ENCODE data around the gene RASA1. TPM values are rescaled to one million over a fixed set of nuclear protein-coding genes. Genes with fewer than 3 reads are reported as not detected.

RASA1 gene
- total RNA-seq, 1 experiment from 2014 or later: 29.6 TPM

DNA sequence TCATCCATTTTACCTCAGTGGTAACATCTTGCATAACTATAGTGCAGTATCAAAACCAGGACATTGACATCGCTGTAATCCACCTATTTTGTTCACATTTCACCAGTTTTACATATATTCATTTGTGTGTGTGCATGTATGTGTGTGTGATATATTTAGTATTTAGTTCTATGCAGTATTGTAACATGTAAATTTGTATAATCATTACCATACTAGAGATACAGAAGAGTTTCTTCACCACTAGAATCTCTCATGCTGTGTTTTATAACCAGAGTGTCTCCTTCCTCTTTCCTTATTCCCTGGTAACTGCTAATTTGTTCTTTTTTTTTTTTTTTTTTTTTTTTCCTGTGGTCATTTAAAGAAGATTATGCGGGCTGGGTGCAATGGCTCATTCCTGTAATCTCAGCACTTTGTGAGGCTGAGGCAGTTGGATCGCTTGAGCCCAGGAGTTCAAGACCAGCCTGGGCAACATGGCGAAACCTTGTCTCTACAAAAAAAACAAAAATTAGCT, 11.0 kb downstream of the RASA1 start:
- H2AK5ac ChIP-seq (ENCODE audit: insufficient read length, low read length): no peak overlapping the region
- no peak overlapping the region for H2AFZ ChIP-seq (ENCODE audit: low read length)
- H3K4me1 ChIP-seq (ENCODE audit: insufficient read depth, low read length): no peaks in the 10 kb centered on the region
- TF ChIP-seq CTCF (conservative IDR thresholded peaks at IDR 0.05): no peak
- Mint-ChIP-seq H3K9me3 (no peaks in the 10 kb centered on the region), H3K36me3 (ENCODE audit: insufficient read depth in 1 of 3, low read depth in 3 of 3) (peaks cover 15 to 37% (median 24%) of the 10 kb centered on the region in 3 experiments), H3K4me3 (no peak overlapping the region), H3K4me1 (peaks cover 3 to 5% of the 10 kb centered on the region in 2 experiments; a peak in 1 of 4 replicates), H3K27ac (no peak overlapping the region), H3K27me3 (ENCODE audit: low read depth) (no peaks in the 10 kb centered on the region)
- H3K18ac ChIP-seq (ENCODE audit: insufficient read length, low read depth, low read length): no peak overlapping the region
- no peaks in the 10 kb centered on the region for H3K23me2 ChIP-seq (ENCODE audit: insufficient read length, low read depth, low read length, poor library complexity, severe bottlenecking)
- H3K79me2 ChIP-seq (ENCODE audit: insufficient read depth, low read length): peaks cover 12% of the 10 kb centered on the region; the same call in 1 of the 2 replicates
- WGBS (ENCODE audit: extremely low coverage, insufficient read length, low lambda C conversion rate): no CpG with 5 or more reads among the region's 4 CpGs
- no peak overlapping the region for H3K4ac ChIP-seq (ENCODE audit: low read depth, low read length)
- no peak overlapping the region for H3K14ac ChIP-seq (ENCODE audit: insufficient read depth, low read length)
- H3K27me3 ChIP-seq (ENCODE audit: insufficient read depth, low read length): no peaks in the 10 kb centered on the region
- H4K20me1 ChIP-seq (ENCODE audit: control insufficient read depth, insufficient read depth, insufficient read length): no peaks in the 10 kb centered on the region
- no peak overlapping the region for H4K8ac ChIP-seq (replicated peaks; ENCODE audit: insufficient read length, low read depth, low read length)
- no peak overlapping the region for H4K91ac ChIP-seq (ENCODE audit: insufficient read length, low read depth, low read length)
- no peak overlapping the region for H3K23ac ChIP-seq (ENCODE audit: insufficient read length, low read depth, low read length)
- no peak overlapping the region for H2BK120ac ChIP-seq (ENCODE audit: low read depth, low read length, poor library complexity, severe bottlenecking)
- no peaks in the 10 kb centered on the region for H3K9me3 ChIP-seq (ENCODE audit: control insufficient read depth, low read depth, low read length)
- H2BK15ac ChIP-seq (ENCODE audit: low read depth, low read length): no peak overlapping the region
- H2BK5ac ChIP-seq (ENCODE audit: insufficient read length, low read length): no peak overlapping the region
- DNase-seq: no peak
- no peak overlapping the region for H3K9ac ChIP-seq (ENCODE audit: extremely low read depth, insufficient read length, low read length)
- H4K5ac ChIP-seq (ENCODE audit: insufficient read length, low read depth, low read length): no peak overlapping the region
- peaks cover 4% of the 10 kb centered on the region for H3K79me1 ChIP-seq (ENCODE audit: insufficient read depth, low read depth, low read length, poor library complexity, severe bottlenecking)
- no peak overlapping the region for H2BK12ac ChIP-seq (ENCODE audit: insufficient read length, low read depth, low read length)
- H2BK20ac ChIP-seq (ENCODE audit: low read depth, low read length, poor library complexity, severe bottlenecking): no peak overlapping the region
- H3T11ph ChIP-seq (ENCODE audit: low read length): no peak overlapping the region
- H3K27ac ChIP-seq (ENCODE audit: insufficient read length, low read depth, low read length): no peak overlapping the region
- no peak overlapping the region for H3K4me2 ChIP-seq (ENCODE audit: insufficient read depth, insufficient read length, low read length)
- H3K56ac ChIP-seq (ENCODE audit: insufficient read length, low read depth, low read length): no peak overlapping the region

Data from H9 (cell line).